Natural killer cell (primary cell): ENCODE results near the gene SLC22A23. TPM values are rescaled to one million over a fixed set of nuclear protein-coding genes. Genes with fewer than 3 reads are reported as not detected.

Experiments
- ATAC-seq, 3 donors: fragments of 150-1000 bp in 2 of 3; fragments of 200-7000 bp in 1 of 3; cut with Tn5 transposase; 1 replicate in 1 of 3; 2 replicates in 2 of 3; pipeline ENCODE4 v1.10.0; 2021; ENCODE audit warnings: mild to moderate bottlenecking in 2 of 3, moderate library complexity in 2 of 3
- DNase-seq, 2 donors: peaks; one replicate each; pipeline versions ENCODE4 v3.0.0 to v3.0.0-alpha.2; 2013 to 2021; ENCODE audit warnings: mixed read lengths in 1 of 2
- H3K27ac ChIP-seq: one replicate; pipeline ENCODE4 v1.5.1; 2013; ENCODE audit warnings: mild to moderate bottlenecking, low read length
- H3K27me3 ChIP-seq: one replicate; pipeline ENCODE4 v1.6.1; 2013; ENCODE audit warnings: low read length; ENCODE audit not compliant: control insufficient read depth, insufficient read depth
- H3K36me3 ChIP-seq: one replicate; pipeline ENCODE4 v1.6.1; 2013; ENCODE audit warnings: low read length; ENCODE audit not compliant: control insufficient read depth, insufficient read depth
- H3K4me1 ChIP-seq: one replicate; pipeline ENCODE4 v1.6.1; 2013; ENCODE audit warnings: low read length; ENCODE audit not compliant: control insufficient read depth, insufficient read depth
- H3K4me3 ChIP-seq: one replicate; pipeline ENCODE4 v1.5.1; 2013; ENCODE audit warnings: low read length
- H3K9me3 ChIP-seq: one replicate; pipeline ENCODE4 v1.6.1; 2013; ENCODE audit warnings: low read length; ENCODE audit not compliant: control insufficient read depth, insufficient read depth
- H3K27ac Mint-ChIP-seq, 2 donors: one replicate each; pipeline ENCODE4 v1.8.0; 2022; ENCODE audit warnings: mild to moderate bottlenecking in 2 of 2, mixed read lengths in 2 of 2, moderate library complexity in 1 of 2
- H3K27me3 Mint-ChIP-seq, 2 donors: one replicate each; pipeline ENCODE4 v1.8.0; 2022; ENCODE audit warnings: low read depth in 2 of 2, mixed read lengths in 2 of 2
- H3K36me3 Mint-ChIP-seq: one replicate; pipeline ENCODE4 v1.8.0; 2022; ENCODE audit warnings: mixed read lengths
- H3K4me1 Mint-ChIP-seq, 2 donors: one replicate each; pipeline ENCODE4 v1.8.0; 2022; ENCODE audit warnings: mixed read lengths in 2 of 2
- H3K4me3 Mint-ChIP-seq: one replicate; pipeline ENCODE4 v1.8.0; 2022; ENCODE audit warnings: mild to moderate bottlenecking, moderate library complexity, mixed read lengths
- H3K9me3 Mint-ChIP-seq, 2 donors: one replicate each; pipeline ENCODE4 v1.8.0; 2022; ENCODE audit warnings: mixed read lengths in 2 of 2
- WGBS: methylation state at CpG from one replicate; pipeline ENCODE4 v1.1.7; 2013; ENCODE audit warnings: missing lambda C conversion rate; ENCODE audit not compliant: insufficient coverage; 5-methylcytosine and 5-hydroxymethylcytosine counted together
- intact Hi-C: fragments of 100-400 bp; cut with micrococcal nuclease; formaldehyde crosslinking; loops from one replicate; pipeline ENCODE4 v1.14.2; 2022
- total RNA-seq, 4 donors: library from RNA; stranded (reverse); fragments of 120-200 nt in 1 of 4; gene quantifications; one replicate each; pipeline versions ENCODE4 v1.2.3 to v1.2.4, GENCODE V29; 2013 to 2022
- TF ChIP-seq, protein P1 (sequence below): fragments of 200-600 bp; IDR thresholded peaks from one replicate; pipeline ENCODE4 v1.8.0; 2022; ENCODE audit warnings: antibody characterized with exemption

SLC22A23 gene
- total RNA-seq, 3 donors from 2014 or later (not counting 1 experiment from before 2014, with no cell fraction given): 0.24 to 0.79 (median 0.38) TPM

- Histone ChIP-seq H3K27me3 (no peaks in the 10 kb centered on the region), H3K9me3 (no peaks in the 10 kb centered on the region), H3K27ac (no peak overlapping the region), H3K4me1 (no peaks in the 10 kb centered on the region), H3K36me3 (no peaks in the 10 kb centered on the region), H3K4me3 (no peak overlapping the region)
- Mint-ChIP-seq H3K4me1 (no peaks in the 10 kb centered on the region), H3K9me3 (no peaks in the 10 kb centered on the region), H3K27me3 (peaks cover 0 to 12% of the 10 kb centered on the region in 2 donors), H3K27ac (no peak overlapping the region), H3K36me3 (no peaks in the 10 kb centered on the region), H3K4me3 (no peak overlapping the region)
- TF ChIP-seq, protein P1, sequence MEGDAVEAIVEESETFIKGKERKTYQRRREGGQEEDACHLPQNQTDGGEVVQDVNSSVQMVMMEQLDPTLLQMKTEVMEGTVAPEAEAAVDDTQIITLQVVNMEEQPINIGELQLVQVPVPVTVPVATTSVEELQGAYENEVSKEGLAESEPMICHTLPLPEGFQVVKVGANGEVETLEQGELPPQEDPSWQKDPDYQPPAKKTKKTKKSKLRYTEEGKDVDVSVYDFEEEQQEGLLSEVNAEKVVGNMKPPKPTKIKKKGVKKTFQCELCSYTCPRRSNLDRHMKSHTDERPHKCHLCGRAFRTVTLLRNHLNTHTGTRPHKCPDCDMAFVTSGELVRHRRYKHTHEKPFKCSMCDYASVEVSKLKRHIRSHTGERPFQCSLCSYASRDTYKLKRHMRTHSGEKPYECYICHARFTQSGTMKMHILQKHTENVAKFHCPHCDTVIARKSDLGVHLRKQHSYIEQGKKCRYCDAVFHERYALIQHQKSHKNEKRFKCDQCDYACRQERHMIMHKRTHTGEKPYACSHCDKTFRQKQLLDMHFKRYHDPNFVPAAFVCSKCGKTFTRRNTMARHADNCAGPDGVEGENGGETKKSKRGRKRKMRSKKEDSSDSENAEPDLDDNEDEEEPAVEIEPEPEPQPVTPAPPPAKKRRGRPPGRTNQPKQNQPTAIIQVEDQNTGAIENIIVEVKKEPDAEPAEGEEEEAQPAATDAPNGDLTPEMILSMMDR: no peak
- WGBS: 87% methylated on average over 4 of the region's 5 CpGs
- intact Hi-C loops: no loop called here
- no peak for ATAC-seq
- DNase-seq: no peak
These were observed 90.0 kb downstream of the SLC22A23 start for GRCh38 chr6:3366596-3367413.

GRCh38 chr6:3364391-3364790 lies 92.5 kb downstream of the SLC22A23 start:
- no peak for ATAC-seq
- Mint-ChIP-seq H3K27ac (no peak overlapping the region), H3K36me3 (no peaks in the 10 kb centered on the region), H3K4me3 (no peak overlapping the region), H3K27me3 (peaks cover 0 to 11% of the 10 kb centered on the region in 2 donors), H3K4me1 (no peaks in the 10 kb centered on the region), H3K9me3 (no peaks in the 10 kb centered on the region)
- Histone ChIP-seq H3K27me3 (no peaks in the 10 kb centered on the region), H3K4me3 (no peak overlapping the region), H3K4me1 (no peaks in the 10 kb centered on the region), H3K9me3 (no peaks in the 10 kb centered on the region), H3K36me3 (no peaks in the 10 kb centered on the region), H3K27ac (no peak overlapping the region)
- TF ChIP-seq, protein P1: no peak
- WGBS: 78% methylated on average over 7 of the region's 7 CpGs
- no peak for DNase-seq
- intact Hi-C loops: no loop called here

DNA sequence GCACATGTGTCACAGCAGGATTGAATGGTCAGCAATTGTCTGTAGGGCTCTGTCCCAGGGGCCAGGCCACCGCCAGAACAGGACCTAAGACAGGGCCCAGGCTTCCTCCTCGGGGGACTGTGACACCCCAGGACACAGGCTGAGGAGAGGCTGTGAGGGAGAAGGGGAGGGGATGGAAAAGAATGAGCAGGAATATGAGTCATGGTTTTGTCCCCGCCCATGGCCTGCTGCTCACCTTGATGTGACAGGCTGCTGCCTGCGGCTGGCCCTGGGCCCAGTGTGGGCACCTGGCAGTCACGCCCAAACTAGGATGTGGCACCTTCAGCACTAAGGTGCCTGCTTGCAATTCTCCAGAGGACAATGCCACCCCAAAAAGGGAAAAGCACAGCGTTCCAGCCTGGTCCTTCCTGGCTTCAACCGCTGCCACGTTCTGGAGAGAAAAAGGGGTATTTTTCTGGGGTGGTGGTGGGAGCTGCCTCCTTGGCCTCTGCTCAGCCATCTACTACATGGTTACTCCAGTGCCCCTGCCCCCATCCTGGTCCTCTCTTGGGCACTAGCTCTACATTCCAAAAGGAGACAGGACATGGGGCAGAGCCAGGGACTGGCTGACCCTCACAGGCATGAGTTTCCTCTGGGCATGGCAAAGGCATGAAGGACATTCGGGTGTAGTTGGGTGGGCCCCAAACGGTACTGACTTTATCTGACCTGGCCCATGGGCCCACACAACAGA lies 93.4 kb downstream of the SLC22A23 start:
- 85% methylated on average over 10 of the region's 10 CpGs for WGBS
- DNase-seq: no peak
- ATAC-seq: no peak
- H3K4me3 ChIP-seq: no peak overlapping the region
- H3K27me3 Mint-ChIP-seq: peaks cover 0 to 9% of the 10 kb centered on the region in 2 donors
- no peaks in the 10 kb centered on the region for H3K4me1 ChIP-seq
- H3K9me3 ChIP-seq: no peaks in the 10 kb centered on the region
- no peaks in the 10 kb centered on the region for H3K4me1 Mint-ChIP-seq
- H3K27ac Mint-ChIP-seq: no peak overlapping the region
- H3K27ac ChIP-seq: no peak overlapping the region
- TF ChIP-seq, protein P1: no peak
- H3K4me3 Mint-ChIP-seq: no peak overlapping the region
- no peaks in the 10 kb centered on the region for H3K9me3 Mint-ChIP-seq
- no peaks in the 10 kb centered on the region for H3K27me3 ChIP-seq
- intact Hi-C loops: no loop called here
- H3K36me3 Mint-ChIP-seq: no peaks in the 10 kb centered on the region
- H3K36me3 ChIP-seq: no peaks in the 10 kb centered on the region
